Activated T-helper 2 cell treated with anti-CD3 and anti-CD28 coated beads, Interferon-gamma antibody, Interleukin-2, Interleukin-4, amounts not matched to agents 10 μg/mL and 5 μg/mL and 100 μg/mL, durations not matched to agents 14 hours and 24 hours and 36 hours (primary cell): ENCODE measurements around the gene TSHZ1. TPM values are rescaled to one million over a fixed set of nuclear protein-coding genes. Genes with fewer than 3 reads are reported as not detected.
A peak's percentile ranks its signal among the peaks of the same experiment; 100 is the strongest.

Experiments used
- DNase-seq: peaks from one replicate; pipeline ENCODE4 v3.0.0; 2021; ENCODE audit warnings: low spot score
- H3K27ac Mint-ChIP-seq: one replicate; pipeline ENCODE4 v1.8.0; 2021; ENCODE audit warnings: mixed read lengths
- H3K27me3 Mint-ChIP-seq: one replicate; pipeline ENCODE4 v1.8.0; 2021; ENCODE audit warnings: low read depth, mixed read lengths
- H3K36me3 Mint-ChIP-seq: one replicate; pipeline ENCODE4 v1.8.0; 2021; ENCODE audit warnings: low read depth, mixed read lengths
- H3K4me1 Mint-ChIP-seq: one replicate; pipeline ENCODE4 v1.8.0; 2021; ENCODE audit warnings: low read depth, mixed read lengths
- H3K4me3 Mint-ChIP-seq: one replicate; pipeline ENCODE4 v1.8.0; 2021; ENCODE audit warnings: low read depth, mild to moderate bottlenecking, moderate library complexity, mixed read lengths
- H3K9me3 Mint-ChIP-seq: one replicate; pipeline ENCODE4 v1.8.0; 2021; ENCODE audit warnings: mixed read lengths
- intact Hi-C: fragments of 100-400 bp; cut with micrococcal nuclease; formaldehyde crosslinking; loops from one replicate; pipeline ENCODE4 v1.15.1; 2023
- total RNA-seq: library from RNA; stranded (reverse); gene quantifications from 2 replicates; pipeline ENCODE4 v1.2.3, GENCODE V29; 2022

Gene TSHZ1
- total RNA-seq, 1 donor from 2014 or later, result 12.0 TPM

- intact Hi-C loops, result no loop called here
- H3K4me1 Mint-ChIP-seq, result peaks cover 35% of the 10 kb centered on the region
These were observed 39.8 kb downstream of the TSHZ1 start for GRCh38 chr18:75250471-75250821.

DNA sequence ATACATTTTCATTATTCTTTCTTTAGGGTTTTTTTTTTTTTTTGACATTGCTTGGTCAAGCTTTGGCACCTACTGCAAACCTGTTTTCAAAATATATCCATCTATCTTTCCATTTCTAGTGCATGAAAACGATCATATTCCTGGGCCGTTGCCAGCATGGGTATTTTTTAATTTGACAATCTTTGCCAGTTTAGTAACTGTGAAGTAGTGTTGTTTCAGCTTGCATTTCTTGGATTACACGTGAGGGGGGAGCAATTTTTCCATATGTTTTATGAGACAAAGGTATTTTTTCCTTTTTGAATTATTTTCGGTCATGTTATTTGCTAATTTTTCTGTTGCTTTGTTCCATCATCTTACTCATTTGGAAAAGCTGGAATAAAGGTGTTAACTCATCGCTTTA, 40.9 kb downstream of the TSHZ1 start:
- Mint-ChIP-seq H3K4me1 (peaks cover 26% of the 10 kb centered on the region), H3K9me3 (no peaks in the 10 kb centered on the region), H3K27ac (no peak overlapping the region), H3K4me3 (no peak overlapping the region), H3K36me3 (no peaks in the 10 kb centered on the region), H3K27me3 (no peaks in the 10 kb centered on the region)
- DNase-seq, result no peak
- intact Hi-C loops, result no loop called here

More at GRCh38 chr18:75250471-75250821, 39.8 kb downstream of the TSHZ1 start:
- Mint-ChIP-seq H3K9me3 (no peaks in the 10 kb centered on the region), H3K27me3 (no peaks in the 10 kb centered on the region), H3K4me3 (no peak overlapping the region), H3K36me3 (no peaks in the 10 kb centered on the region), H3K27ac (no peak overlapping the region)
- no peak for DNase-seq

DNA sequence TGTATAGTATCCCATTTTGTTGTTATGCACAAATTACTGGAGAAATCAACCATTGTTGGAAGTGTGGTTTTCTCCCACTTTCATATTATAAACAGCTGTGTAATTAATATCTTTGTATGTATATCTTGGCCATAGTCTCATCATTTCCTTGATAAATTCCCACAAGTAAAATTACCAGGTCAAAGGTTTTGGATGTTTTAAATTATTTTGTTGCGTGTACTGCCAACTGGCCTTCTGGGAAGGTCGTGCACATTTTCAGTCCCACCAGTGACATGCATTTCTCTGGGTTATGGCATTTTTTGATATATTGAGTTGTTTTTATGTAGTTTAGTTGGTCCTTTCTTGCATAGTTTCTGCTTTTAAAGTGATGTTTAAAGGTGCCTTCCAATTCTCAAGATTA, 41.5 kb downstream of the TSHZ1 start:
- H3K27me3 Mint-ChIP-seq, result no peaks in the 10 kb centered on the region
- peaks cover 20% of the 10 kb centered on the region for H3K4me1 Mint-ChIP-seq
- H3K4me3 Mint-ChIP-seq, result no peak overlapping the region
- H3K27ac Mint-ChIP-seq, result no peak overlapping the region
- intact Hi-C loops, result no loop called here
- H3K9me3 Mint-ChIP-seq, result no peaks in the 10 kb centered on the region
- DNase-seq, result no peak
- no peaks in the 10 kb centered on the region for H3K36me3 Mint-ChIP-seq

GRCh38 chr18:75253043-75253442, 42.4 kb downstream of the TSHZ1 start:
- Mint-ChIP-seq H3K4me3 (no peak overlapping the region), H3K27me3 (no peaks in the 10 kb centered on the region), H3K9me3 (no peaks in the 10 kb centered on the region), H3K27ac (no peak overlapping the region), H3K4me1 (peaks cover 11% of the 10 kb centered on the region), H3K36me3 (no peaks in the 10 kb centered on the region)
- DNase-seq, result no peak
- intact Hi-C loops, result no loop called here

DNA sequence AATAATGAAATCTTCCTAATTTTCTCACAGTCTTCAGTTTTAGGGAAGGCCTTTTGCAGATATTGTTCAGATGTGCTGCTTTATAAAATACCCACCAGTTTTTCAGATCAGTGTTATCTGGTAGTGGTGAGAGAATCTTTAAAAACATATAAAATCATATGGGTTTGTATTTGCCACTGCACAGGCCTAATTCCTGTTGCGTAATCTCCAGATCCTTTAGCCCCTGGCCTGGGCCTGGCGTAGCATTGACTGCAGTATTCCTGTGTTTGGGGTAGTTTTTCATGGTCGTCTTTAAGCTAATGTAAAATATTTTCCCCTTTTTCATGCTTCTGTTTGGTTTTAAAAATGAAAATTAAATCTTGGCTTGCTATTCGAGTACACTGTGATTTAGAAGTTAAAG, 43.2 kb downstream of the TSHZ1 start:
- no peak overlapping the region for H3K27ac Mint-ChIP-seq

GRCh38 chr18:75255094-75255493, 44.5 kb downstream of the TSHZ1 start:
- DNase-seq, result no peak
- no peak overlapping the region for H3K4me3 Mint-ChIP-seq
- no peak overlapping the region for H3K27ac Mint-ChIP-seq
- intact Hi-C loops, result no loop called here
- peaks cover 1% of the 10 kb centered on the region for H3K4me1 Mint-ChIP-seq
- no peaks in the 10 kb centered on the region for H3K9me3 Mint-ChIP-seq
- no peaks in the 10 kb centered on the region for H3K27me3 Mint-ChIP-seq
- no peaks in the 10 kb centered on the region for H3K36me3 Mint-ChIP-seq

More for the DNA sequence above, 43.2 kb downstream of the TSHZ1 start:
- no peaks in the 10 kb centered on the region for H3K27me3 Mint-ChIP-seq
- no peak overlapping the region for H3K4me3 Mint-ChIP-seq
- H3K9me3 Mint-ChIP-seq, result no peaks in the 10 kb centered on the region
- H3K4me1 Mint-ChIP-seq, result peaks cover 5% of the 10 kb centered on the region
- H3K36me3 Mint-ChIP-seq, result no peaks in the 10 kb centered on the region
- intact Hi-C loops, result no loop called here
- no peak for DNase-seq

- intact Hi-C loops, result no loop called here
- Mint-ChIP-seq H3K27me3 (no peaks in the 10 kb centered on the region), H3K36me3 (no peaks in the 10 kb centered on the region), H3K4me3 (no peak overlapping the region), H3K4me1 (peaks cover 7% of the 10 kb centered on the region), H3K9me3 (no peaks in the 10 kb centered on the region), H3K27ac (no peak overlapping the region)
- DNase-seq, result no peak
These were observed 45.8 kb downstream of the TSHZ1 start for GRCh38 chr18:75256376-75256775.

DNA sequence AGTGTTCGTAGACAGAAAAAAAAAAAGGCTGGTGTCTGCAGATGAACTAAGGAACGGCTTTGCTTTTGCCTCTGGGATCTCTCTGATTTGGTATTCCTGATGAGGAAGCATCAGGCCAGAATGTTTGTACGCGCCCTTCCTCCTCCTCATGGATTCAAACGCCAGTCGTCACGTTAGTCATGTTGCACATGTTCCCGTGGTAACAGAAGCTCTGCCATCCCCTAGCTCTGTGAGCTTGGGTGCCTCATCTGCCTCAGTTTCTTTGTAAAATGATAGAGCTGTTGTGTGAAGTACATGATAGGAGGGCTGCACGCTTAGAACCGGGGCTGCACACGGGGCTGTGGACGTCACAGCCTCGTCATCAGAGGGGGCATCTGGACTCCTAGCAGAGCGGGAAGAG, 47.0 kb downstream of the TSHZ1 start:
- H3K27me3 Mint-ChIP-seq, result no peaks in the 10 kb centered on the region
- no peak for DNase-seq
- intact Hi-C loops, result no loop called here
- no peak overlapping the region for H3K4me3 Mint-ChIP-seq
- H3K9me3 Mint-ChIP-seq, result no peaks in the 10 kb centered on the region
- H3K36me3 Mint-ChIP-seq, result no peaks in the 10 kb centered on the region
- peaks cover 15% of the 10 kb centered on the region for H3K4me1 Mint-ChIP-seq
- no peak overlapping the region for H3K27ac Mint-ChIP-seq

GRCh38 chr18:75261430-75262223, 51.0 kb downstream of the TSHZ1 start:
- no peak for DNase-seq
- Mint-ChIP-seq H3K9me3 (no peaks in the 10 kb centered on the region), H3K27me3 (no peaks in the 10 kb centered on the region), H3K27ac (peak overlapping the region; percentile 30), H3K36me3 (no peaks in the 10 kb centered on the region), H3K4me3 (no peak overlapping the region), H3K4me1 (peaks cover 17% of the 10 kb centered on the region)
- intact Hi-C loops, result no loop called here

GRCh38 chr18:75262511-75262910, 51.9 kb downstream of the TSHZ1 start:
- Mint-ChIP-seq H3K27me3 (no peaks in the 10 kb centered on the region), H3K9me3 (no peaks in the 10 kb centered on the region), H3K36me3 (no peaks in the 10 kb centered on the region), H3K27ac (no peak overlapping the region), H3K4me1 (peaks cover 17% of the 10 kb centered on the region), H3K4me3 (no peak overlapping the region)
- intact Hi-C loops, result no loop called here
- DNase-seq, result no peak

GRCh38 chr18:75264195-75264594, 53.6 kb downstream of the TSHZ1 start:
- H3K4me1 Mint-ChIP-seq, result peaks cover 17% of the 10 kb centered on the region
- H3K27ac Mint-ChIP-seq, result no peak overlapping the region
- H3K4me3 Mint-ChIP-seq, result no peak overlapping the region
- H3K36me3 Mint-ChIP-seq, result no peaks in the 10 kb centered on the region
- intact Hi-C loops, result no loop called here
- H3K27me3 Mint-ChIP-seq, result no peaks in the 10 kb centered on the region
- no peak for DNase-seq
- no peaks in the 10 kb centered on the region for H3K9me3 Mint-ChIP-seq

GRCh38 chr18:75264926-75265597, 54.5 kb downstream of the TSHZ1 start:
- no peaks in the 10 kb centered on the region for H3K9me3 Mint-ChIP-seq
- H3K4me1 Mint-ChIP-seq, result peaks cover 17% of the 10 kb centered on the region
- H3K27ac Mint-ChIP-seq, result no peak overlapping the region
- no peaks in the 10 kb centered on the region for H3K36me3 Mint-ChIP-seq
- intact Hi-C loops, result no loop called here
- H3K4me3 Mint-ChIP-seq, result no peak overlapping the region
- no peaks in the 10 kb centered on the region for H3K27me3 Mint-ChIP-seq
- DNase-seq, result no peak

DNA sequence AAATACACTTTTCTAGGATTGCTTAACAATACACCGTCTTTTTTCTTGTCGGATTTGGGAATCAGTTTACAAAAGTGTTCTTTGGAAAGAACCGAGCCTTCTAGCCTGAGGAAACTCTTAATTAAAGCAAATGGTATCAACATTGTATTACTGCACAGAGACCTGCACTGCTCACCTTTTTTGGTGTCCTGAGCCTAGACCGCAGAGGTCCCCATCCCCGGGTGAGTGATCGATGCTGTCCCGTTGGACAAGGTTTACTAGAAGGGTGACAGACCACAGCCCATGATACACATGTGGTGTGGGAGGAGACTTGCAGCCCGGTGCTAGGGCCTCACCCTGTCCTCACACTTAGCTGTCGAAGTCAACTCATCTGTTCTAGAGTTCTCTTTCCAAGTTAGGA, 55.3 kb downstream of the TSHZ1 start:
- H3K27me3 Mint-ChIP-seq, result no peaks in the 10 kb centered on the region
- DNase-seq, result no peak
- no peak overlapping the region for H3K4me3 Mint-ChIP-seq
- intact Hi-C loops, result no loop called here
- no peaks in the 10 kb centered on the region for H3K36me3 Mint-ChIP-seq
- H3K9me3 Mint-ChIP-seq, result no peaks in the 10 kb centered on the region
- no peak overlapping the region for H3K27ac Mint-ChIP-seq
- H3K4me1 Mint-ChIP-seq, result peaks cover 15% of the 10 kb centered on the region
